ENCODE measurements around the gene RUNDC3A. TPM values are rescaled to one million over a fixed set of nuclear protein-coding genes. Genes with fewer than 3 reads are reported as not detected.

Gene RUNDC3A
- total and polyA plus RNA-seq, 4 donors, result 0.61 to 4.9 (median 0.80) TPM

DNA sequence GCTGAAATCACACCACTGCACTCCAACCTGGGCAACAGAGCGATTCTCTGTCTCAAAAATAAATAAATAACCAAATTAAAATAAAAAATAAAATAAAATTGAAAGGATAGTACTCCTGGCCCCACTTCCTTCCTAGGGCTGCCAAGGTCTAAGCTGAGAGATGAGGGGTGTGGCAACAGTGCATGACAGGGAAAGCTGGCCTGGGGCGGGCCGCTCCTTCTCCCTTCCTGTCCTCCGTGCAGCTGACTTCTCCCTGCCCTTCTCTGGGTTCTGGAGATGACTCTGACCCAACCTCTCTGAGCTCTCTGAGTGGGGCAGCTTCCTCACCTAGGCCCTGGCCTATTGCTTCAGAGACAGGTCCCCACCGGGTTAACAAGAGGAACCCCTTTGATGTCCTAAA, 25.0 kb downstream of the RUNDC3A start:
- TF ChIP-seq, protein P1, sequence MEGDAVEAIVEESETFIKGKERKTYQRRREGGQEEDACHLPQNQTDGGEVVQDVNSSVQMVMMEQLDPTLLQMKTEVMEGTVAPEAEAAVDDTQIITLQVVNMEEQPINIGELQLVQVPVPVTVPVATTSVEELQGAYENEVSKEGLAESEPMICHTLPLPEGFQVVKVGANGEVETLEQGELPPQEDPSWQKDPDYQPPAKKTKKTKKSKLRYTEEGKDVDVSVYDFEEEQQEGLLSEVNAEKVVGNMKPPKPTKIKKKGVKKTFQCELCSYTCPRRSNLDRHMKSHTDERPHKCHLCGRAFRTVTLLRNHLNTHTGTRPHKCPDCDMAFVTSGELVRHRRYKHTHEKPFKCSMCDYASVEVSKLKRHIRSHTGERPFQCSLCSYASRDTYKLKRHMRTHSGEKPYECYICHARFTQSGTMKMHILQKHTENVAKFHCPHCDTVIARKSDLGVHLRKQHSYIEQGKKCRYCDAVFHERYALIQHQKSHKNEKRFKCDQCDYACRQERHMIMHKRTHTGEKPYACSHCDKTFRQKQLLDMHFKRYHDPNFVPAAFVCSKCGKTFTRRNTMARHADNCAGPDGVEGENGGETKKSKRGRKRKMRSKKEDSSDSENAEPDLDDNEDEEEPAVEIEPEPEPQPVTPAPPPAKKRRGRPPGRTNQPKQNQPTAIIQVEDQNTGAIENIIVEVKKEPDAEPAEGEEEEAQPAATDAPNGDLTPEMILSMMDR (IDR thresholded peaks at IDR 0.05; ENCODE audit: control extremely low read depth, extremely low read depth), result no peak
- DNase-seq, result no peak
- 37 to 46% methylated on average over 5 of the region's 5 CpGs for WGBS, 2 donors
- Histone ChIP-seq H3K27ac (ENCODE audit: low read depth in 1 of 2, low read length in 1 of 2) (no peak overlapping the region), H3K4me1 (ENCODE audit: control insufficient read depth in 5 of 5, insufficient read depth in 5 of 5, low read length in 5 of 5) (peaks cover 0 to 10% (median 0%) of the 10 kb centered on the region in 5 donors), H3K36me3 (ENCODE audit: control insufficient read depth in 4 of 4, insufficient read depth in 4 of 4, low read length in 4 of 4) (no peaks in the 10 kb centered on the region), H3K9ac (ENCODE audit: insufficient read depth in 1 of 2, low read length in 2 of 2) (no peak overlapping the region), H3K4me3 (no peak overlapping the region), H3K27me3 (ENCODE audit: control insufficient read depth in 3 of 3, insufficient read depth in 3 of 3, low read length in 2 of 3) (no peaks in the 10 kb centered on the region), H3K9me3 (ENCODE audit: control insufficient read depth in 4 of 4, insufficient read depth in 3 of 4, low read length in 3 of 4) (no peaks in the 10 kb centered on the region)
- ATAC-seq (ENCODE audit: insufficient read depth, low FRiP score), result no peak

- no peak overlapping the region for H3K4me3 ChIP-seq
- TF ChIP-seq, protein P1 (IDR thresholded peaks at IDR 0.05; ENCODE audit: control extremely low read depth, extremely low read depth), result no peak
- no peak overlapping the region for H3K27ac ChIP-seq (ENCODE audit: low read depth in 1 of 2, low read length in 1 of 2)
- peaks cover 0 to 10% (median 0%) of the 10 kb centered on the region in 5 donors for H3K4me1 ChIP-seq (ENCODE audit: control insufficient read depth in 5 of 5, insufficient read depth in 5 of 5, low read length in 5 of 5)
- H3K27me3 ChIP-seq (ENCODE audit: control insufficient read depth in 3 of 3, insufficient read depth in 3 of 3, low read length in 2 of 3), result no peaks in the 10 kb centered on the region
- H3K9me3 ChIP-seq (ENCODE audit: control insufficient read depth in 4 of 4, insufficient read depth in 3 of 4, low read length in 3 of 4), result no peaks in the 10 kb centered on the region
- no peak for ATAC-seq (ENCODE audit: insufficient read depth, low FRiP score)
- 32 to 53% methylated on average over 2 of the region's 2 CpGs for WGBS, 2 donors
- no peak overlapping the region for H3K9ac ChIP-seq (ENCODE audit: insufficient read depth in 1 of 2, low read length in 2 of 2)
- no peak for DNase-seq
- no peaks in the 10 kb centered on the region for H3K36me3 ChIP-seq (ENCODE audit: control insufficient read depth in 4 of 4, insufficient read depth in 4 of 4, low read length in 4 of 4)
These were observed 25.9 kb downstream of the RUNDC3A start for GRCh38 chr17:44334315-44334714.

DNA sequence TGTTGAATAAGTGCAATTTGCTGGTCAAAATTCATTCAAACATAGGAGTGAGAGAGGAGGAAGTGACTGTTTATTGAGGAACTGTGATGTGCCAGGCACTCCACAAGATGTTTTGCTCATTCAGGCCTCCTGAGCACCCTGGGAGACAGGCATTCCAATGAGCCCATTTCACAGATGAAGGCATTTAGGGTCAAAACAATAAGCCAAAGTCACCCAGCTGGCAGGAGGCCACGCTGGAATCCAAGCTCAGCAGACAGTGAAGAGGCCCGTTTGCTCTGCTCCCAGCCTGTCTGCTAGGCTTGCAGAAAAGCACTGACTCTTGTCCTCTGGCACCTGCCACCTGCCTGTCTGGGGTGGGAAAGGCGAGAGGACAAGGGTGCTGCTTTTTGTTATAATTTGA, 26.3 kb downstream of the RUNDC3A start:
- no peaks in the 10 kb centered on the region for H3K27me3 ChIP-seq (ENCODE audit: control insufficient read depth in 3 of 3, insufficient read depth in 3 of 3, low read length in 2 of 3)
- H3K9me3 ChIP-seq (ENCODE audit: control insufficient read depth in 4 of 4, insufficient read depth in 3 of 4, low read length in 3 of 4), result no peaks in the 10 kb centered on the region
- H3K4me3 ChIP-seq, result no peak overlapping the region
- ATAC-seq (ENCODE audit: insufficient read depth, low FRiP score), result no peak
- no peak for DNase-seq
- no peaks in the 10 kb centered on the region for H3K36me3 ChIP-seq (ENCODE audit: control insufficient read depth in 4 of 4, insufficient read depth in 4 of 4, low read length in 4 of 4)
- H3K4me1 ChIP-seq (ENCODE audit: control insufficient read depth in 5 of 5, insufficient read depth in 5 of 5, low read length in 5 of 5), result peaks cover 0 to 10% (median 0%) of the 10 kb centered on the region in 5 donors
- TF ChIP-seq, protein P1 (IDR thresholded peaks at IDR 0.05; ENCODE audit: control extremely low read depth, extremely low read depth), result no peak
- H3K9ac ChIP-seq (ENCODE audit: insufficient read depth in 1 of 2, low read length in 2 of 2), result no peak overlapping the region
- WGBS, 2 donors, result 58 to 62% methylated on average over 3 of the region's 3 CpGs
- H3K27ac ChIP-seq (ENCODE audit: low read depth in 1 of 2, low read length in 1 of 2), result peak overlapping the region in 1 of 2 donors; percentile 33

- H3K27me3 ChIP-seq (ENCODE audit: control insufficient read depth in 3 of 3, insufficient read depth in 3 of 3, low read length in 2 of 3), result no peaks in the 10 kb centered on the region
- no peaks in the 10 kb centered on the region for H3K36me3 ChIP-seq (ENCODE audit: control insufficient read depth in 4 of 4, insufficient read depth in 4 of 4, low read length in 4 of 4)
- TF ChIP-seq, protein P1 (IDR thresholded peaks at IDR 0.05; ENCODE audit: control extremely low read depth, extremely low read depth), result no peak
- no peak for ATAC-seq (ENCODE audit: insufficient read depth, low FRiP score)
- H3K27ac ChIP-seq (ENCODE audit: low read depth in 1 of 2, low read length in 1 of 2), result no peak overlapping the region
- H3K9me3 ChIP-seq (ENCODE audit: control insufficient read depth in 4 of 4, insufficient read depth in 3 of 4, low read length in 3 of 4), result no peaks in the 10 kb centered on the region
- H3K9ac ChIP-seq (ENCODE audit: insufficient read depth in 1 of 2, low read length in 2 of 2), result no peak overlapping the region
- peaks cover 0 to 10% (median 0%) of the 10 kb centered on the region in 5 donors for H3K4me1 ChIP-seq (ENCODE audit: control insufficient read depth in 5 of 5, insufficient read depth in 5 of 5, low read length in 5 of 5)
- 76% methylated on average over 3 of the region's 3 CpGs for WGBS, 2 donors
- no peak overlapping the region for H3K4me3 ChIP-seq
- no peak for DNase-seq
These were observed 27.2 kb downstream of the RUNDC3A start for GRCh38 chr17:44335564-44335963.

Measured in lung (tissue), 12 donors.